Testis (tissue), 3 donors: ENCODE measurements around the gene ADM5. TPM values are rescaled to one million over a fixed set of nuclear protein-coding genes. Genes with fewer than 3 reads are reported as not detected.

ENCODE experiments used
- DNase-seq: peaks from one replicate; pipeline ENCODE4 v3.0.0-alpha.2; 2019
- H3K27ac ChIP-seq, 2 donors: fragments of 200-600 bp; sonication (generic); one replicate each; pipeline ENCODE4 v1.5.1; 2019
- H3K27me3 ChIP-seq: fragments of 200-600 bp; sonication (generic); one replicate; pipeline ENCODE4 v1.5.1; 2019
- H3K36me3 ChIP-seq: fragments of 200-600 bp; sonication (generic); one replicate; pipeline ENCODE4 v1.5.1; 2017; ENCODE audit warnings: low read depth; ENCODE audit errors: missing control alignments
- H3K4me1 ChIP-seq: fragments of 200-600 bp; sonication (generic); one replicate; pipeline ENCODE4 v1.5.1; 2019
- H3K4me3 ChIP-seq, 2 donors: fragments of 200-600 bp; sonication (generic); one replicate each; pipeline ENCODE4 v1.5.1; 2017 to 2019
- H3K9me3 ChIP-seq: fragments of 200-600 bp; sonication (generic); one replicate; pipeline ENCODE4 v1.5.1; 2017
- CTCF ChIP-seq, 3 experiments: fragments of 450-650 bp in 2 of 3; fragments of 200-600 bp in 1 of 3; sonication (generic) in 1 of 3; IDR thresholded peaks; one replicate each; pipeline ENCODE4 v1.5.1; 2016 to 2019; ENCODE audit warnings: antibody characterized with exemption in 3 of 3, mild to moderate bottlenecking in 2 of 3, moderate library complexity in 1 of 3
- POLR2A ChIP-seq: fragments of 450-650 bp; IDR thresholded peaks from one replicate; pipeline ENCODE4 v1.6.1; 2017; ENCODE audit warnings: antibody characterized with exemption, mild to moderate bottlenecking, moderate library complexity
- WGBS, 2 donors: methylation state at CpG; one replicate each; pipeline ENCODE4 v1.1.5; 2018; 5-methylcytosine and 5-hydroxymethylcytosine counted together
- intact Hi-C: fragments of 100-400 bp; cut with DNase I; formaldehyde crosslinking; loops from one replicate; pipeline ENCODE4 v1.15.1; 2023; ENCODE audit warnings: low total_unique reads
- polyA plus RNA-seq: library from polyadenylated mRNA; stranded (reverse); fragments of 350-450 nt; fragmentation: Illumina TruSeq; extraction: RNeasy Lipid Tissue Mini Kit (QIAGEN cat#74804); gene quantifications from one replicate; pipeline ENCODE4 v1.2.3, GENCODE V29; 2014; ENCODE audit warnings: low read depth, low replicate concordance; ENCODE audit not compliant: insufficient read depth
- total RNA-seq, 2 donors: library from RNA; depleted of rRNA; stranded (reverse); fragments of >200 nt; gene quantifications; one replicate each; pipeline ENCODE4 v1.2.3, GENCODE V29; 2016

The ADM5 gene
- total and polyA plus RNA-seq, 3 donors from 2014 or later, result 2.2 to 5.0 (median 2.9) TPM

- no peaks in the 10 kb centered on the region for H3K4me1 ChIP-seq
- H3K27me3 ChIP-seq, result no peaks in the 10 kb centered on the region
- WGBS, 2 donors, result 91 to 92% methylated on average over 20 to 23 of the region's 23 CpGs
- H3K4me3 ChIP-seq, result no peak overlapping the region
- TF ChIP-seq POLR2A (no peak), CTCF (IDR thresholded peaks at IDR 0.05) (no peak)
- H3K9me3 ChIP-seq, result no peaks in the 10 kb centered on the region
- H3K27ac ChIP-seq, result no peak overlapping the region
- no peaks in the 10 kb centered on the region for H3K36me3 ChIP-seq
- no peak for DNase-seq
- intact Hi-C loops, result no loop called here
Measured at GRCh38 chr19:49655570-49656455, 33.6 kb upstream of the ADM5 start.

DNA sequence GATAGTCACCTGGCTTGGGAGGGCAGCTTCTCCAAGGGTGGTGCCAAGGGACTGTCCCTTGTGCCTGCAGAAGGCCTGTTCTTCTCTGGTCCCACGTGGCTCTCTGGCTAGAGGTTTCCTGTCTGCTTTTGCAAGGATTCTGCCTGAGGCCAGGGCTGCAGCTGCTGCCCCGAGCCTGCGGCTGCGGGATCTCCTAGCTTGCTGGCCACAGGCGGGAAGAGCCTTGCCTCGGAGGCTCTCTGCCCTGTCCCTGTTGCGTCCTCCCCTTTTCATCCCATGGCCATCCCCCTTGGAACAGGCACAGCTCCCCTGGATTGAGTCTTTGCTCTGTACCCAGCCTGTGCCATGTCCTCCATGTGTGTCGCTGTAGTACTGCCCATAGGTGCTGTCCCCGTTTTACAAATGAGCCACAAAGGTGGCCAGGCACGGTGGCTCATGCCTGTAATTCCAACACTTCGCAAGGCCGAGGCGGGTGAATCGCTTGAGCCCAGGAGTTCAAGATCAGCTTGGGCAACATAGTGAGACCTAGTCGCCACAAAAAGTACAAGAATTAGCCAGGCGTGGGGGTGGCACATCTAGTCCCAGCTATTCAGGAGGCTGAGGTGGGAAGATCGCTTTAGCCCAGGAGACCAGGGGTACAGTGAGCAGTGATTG lies 32.8 kb upstream of the ADM5 start:
- intact Hi-C loops, result no loop called here
- Histone ChIP-seq H3K36me3 (no peaks in the 10 kb centered on the region), H3K27me3 (no peaks in the 10 kb centered on the region)

DNA sequence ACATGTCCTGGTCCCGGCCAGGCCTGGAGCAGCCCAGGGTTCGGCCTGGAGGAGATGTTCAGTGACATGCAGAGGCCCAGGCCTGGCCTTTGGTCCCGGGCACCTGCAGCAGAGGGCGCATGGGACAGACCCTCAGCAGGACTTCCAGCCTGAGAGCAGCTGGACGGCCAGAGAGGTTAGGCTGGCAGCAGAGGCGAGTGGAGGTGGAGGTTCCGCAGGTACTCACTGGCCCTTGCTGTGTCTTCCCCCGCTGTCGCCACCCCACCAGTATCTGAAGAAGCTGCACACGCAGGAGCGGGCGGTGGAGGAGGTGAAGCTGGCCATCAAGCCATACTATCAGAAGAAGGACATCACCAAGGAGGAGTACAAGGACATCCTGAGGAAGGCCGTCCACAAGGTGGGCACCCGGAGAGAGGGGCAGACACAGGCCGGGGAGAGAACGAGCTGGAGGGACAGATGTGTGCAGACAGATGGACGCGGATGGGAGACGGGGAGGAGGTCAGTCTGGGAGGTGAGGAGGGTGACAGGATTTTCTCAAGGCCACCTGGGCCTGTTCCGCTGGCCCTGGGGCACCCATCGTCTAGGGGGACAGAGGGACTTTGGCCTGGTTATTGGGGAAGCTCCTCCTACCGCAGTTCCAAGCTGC lies 31.8 kb upstream of the ADM5 start:
- H3K36me3 ChIP-seq, result no peaks in the 10 kb centered on the region
- no peaks in the 10 kb centered on the region for H3K9me3 ChIP-seq
- H3K4me1 ChIP-seq, result no peaks in the 10 kb centered on the region
- 77 to 80% methylated on average over 18 to 22 of the region's 22 CpGs for WGBS, 2 donors
- H3K27me3 ChIP-seq, result no peaks in the 10 kb centered on the region
- H3K4me3 ChIP-seq, result no peak overlapping the region
- DNase-seq, result no peak
- no peak overlapping the region for H3K27ac ChIP-seq
- intact Hi-C loops, result no loop called here
- no peak for TF ChIP-seq POLR2A
- TF ChIP-seq CTCF (IDR thresholded peaks at IDR 0.05), result no peak

More for the DNA sequence above, 32.8 kb upstream of the ADM5 start:
- TF ChIP-seq CTCF (IDR thresholded peaks at IDR 0.05) (no peak), POLR2A (no peak)
- Histone ChIP-seq H3K4me3 (no peak overlapping the region), H3K9me3 (no peaks in the 10 kb centered on the region), H3K4me1 (no peaks in the 10 kb centered on the region), H3K27ac (no peak overlapping the region)
- 84 to 86% methylated on average over 17 of the region's 17 CpGs for WGBS, 2 donors
- DNase-seq, result no peak

GRCh38 chr19:49658139-49658517 lies 31.3 kb upstream of the ADM5 start:
- TF ChIP-seq POLR2A, result no peak
- TF ChIP-seq CTCF (IDR thresholded peaks at IDR 0.05), result no peak
- 84 to 88% methylated on average over 5 to 15 of the region's 15 CpGs for WGBS, 2 donors
- DNase-seq, result no peak
- no peaks in the 10 kb centered on the region for H3K9me3 ChIP-seq
- H3K27me3 ChIP-seq, result no peaks in the 10 kb centered on the region
- no peak overlapping the region for H3K4me3 ChIP-seq
- no peaks in the 10 kb centered on the region for H3K4me1 ChIP-seq
- no peak overlapping the region for H3K27ac ChIP-seq
- no peaks in the 10 kb centered on the region for H3K36me3 ChIP-seq
- intact Hi-C loops, result no loop called here
